Brain microvascular endothelial cell (primary cell): Measurements from ENCODE around the gene XPC.
A peak's percentile ranks its signal among the peaks of the same experiment; 100 is the strongest.

Experiments
- DNase-seq: peaks from one replicate; pipeline ENCODE4 v3.0.0-alpha.2; 2020
- H3K27ac ChIP-seq: fragments of 250-450 bp; sonication (Bioruptor Pico); 2 replicates; pipeline ENCODE4 v1.5.1; 2020; ENCODE audit warnings: mild to moderate bottlenecking, moderate library complexity
- H3K27me3 ChIP-seq: fragments of 250-450 bp; sonication (Bioruptor Pico); replicated peaks from 2 replicates; pipeline ENCODE4 v1.5.1; 2020; ENCODE audit warnings: mild to moderate bottlenecking
- H3K36me3 ChIP-seq: fragments of 250-450 bp; sonication (Bioruptor Pico); replicated peaks from 2 replicates; pipeline ENCODE4 v1.5.1; 2020; ENCODE audit warnings: mild to moderate bottlenecking
- H3K4me3 ChIP-seq: 2 replicates; pipeline ENCODE4 v1.5.1; 2011; ENCODE audit warnings: low read depth, mild to moderate bottlenecking, control low read depth, low read length, moderate library complexity
- in situ Hi-C: cut with HindIII; loops from 2 replicates; pipeline ENCODE4 v1.10.0; 2017; ENCODE audit warnings: low sequenced_read_pairs, low pct_ligation_motif_present
- TF ChIP-seq, protein P1 (sequence below): IDR thresholded peaks from 2 replicates; pipeline ENCODE4 v1.5.1; 2011; ENCODE audit warnings: low read depth, mild to moderate bottlenecking, moderate library complexity, low read length, control low read depth, inconsistent platforms; ENCODE audit errors: missing control alignments

Gene XPC

DNA sequence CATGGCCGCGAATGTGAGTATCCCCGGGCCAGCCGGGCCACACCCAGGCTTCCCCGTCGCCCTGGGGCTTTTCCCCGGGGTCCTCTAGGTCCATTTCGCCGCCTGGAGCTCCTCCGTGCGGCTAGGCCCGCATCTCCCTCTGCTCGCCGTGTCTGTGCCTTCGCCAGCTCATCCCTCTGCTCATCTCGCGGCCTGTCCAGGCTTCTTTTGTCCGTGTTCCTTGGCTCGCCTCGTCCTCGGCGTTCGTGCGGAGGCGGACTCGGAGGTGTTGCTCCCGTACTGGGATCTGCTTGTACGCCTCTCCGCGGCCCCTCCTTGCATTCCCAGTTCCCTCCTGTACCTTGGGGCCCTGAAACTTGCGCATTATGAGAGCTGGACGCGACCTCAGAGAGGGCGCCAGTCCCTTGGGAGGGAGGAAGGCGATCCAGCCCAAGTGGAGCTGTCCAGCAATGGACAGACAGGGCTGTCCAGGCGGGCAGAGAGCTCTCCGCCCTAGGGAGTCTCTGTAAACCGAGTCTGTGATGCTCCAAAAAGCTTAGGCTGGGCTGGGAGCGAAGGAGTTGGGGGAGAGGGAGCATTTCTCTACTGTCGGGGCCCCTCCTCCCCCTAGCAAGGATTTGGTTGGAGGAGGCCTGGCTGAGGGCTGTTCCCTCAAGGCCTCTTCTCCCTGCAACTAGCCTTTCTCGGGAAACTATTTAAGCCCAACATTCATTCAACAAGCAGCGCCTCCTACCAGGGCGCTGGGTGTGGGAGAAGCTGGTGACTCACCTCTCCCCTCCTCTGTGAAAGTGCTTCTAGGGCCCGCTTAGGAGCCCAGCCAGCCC, 53.0 kb downstream of the XPC start:
- TF ChIP-seq, protein P1, sequence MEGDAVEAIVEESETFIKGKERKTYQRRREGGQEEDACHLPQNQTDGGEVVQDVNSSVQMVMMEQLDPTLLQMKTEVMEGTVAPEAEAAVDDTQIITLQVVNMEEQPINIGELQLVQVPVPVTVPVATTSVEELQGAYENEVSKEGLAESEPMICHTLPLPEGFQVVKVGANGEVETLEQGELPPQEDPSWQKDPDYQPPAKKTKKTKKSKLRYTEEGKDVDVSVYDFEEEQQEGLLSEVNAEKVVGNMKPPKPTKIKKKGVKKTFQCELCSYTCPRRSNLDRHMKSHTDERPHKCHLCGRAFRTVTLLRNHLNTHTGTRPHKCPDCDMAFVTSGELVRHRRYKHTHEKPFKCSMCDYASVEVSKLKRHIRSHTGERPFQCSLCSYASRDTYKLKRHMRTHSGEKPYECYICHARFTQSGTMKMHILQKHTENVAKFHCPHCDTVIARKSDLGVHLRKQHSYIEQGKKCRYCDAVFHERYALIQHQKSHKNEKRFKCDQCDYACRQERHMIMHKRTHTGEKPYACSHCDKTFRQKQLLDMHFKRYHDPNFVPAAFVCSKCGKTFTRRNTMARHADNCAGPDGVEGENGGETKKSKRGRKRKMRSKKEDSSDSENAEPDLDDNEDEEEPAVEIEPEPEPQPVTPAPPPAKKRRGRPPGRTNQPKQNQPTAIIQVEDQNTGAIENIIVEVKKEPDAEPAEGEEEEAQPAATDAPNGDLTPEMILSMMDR = peak; percentile 37
- Histone ChIP-seq H3K4me3 (peak overlapping the region; percentile 99), H3K27me3 (no peaks in the 10 kb centered on the region), H3K27ac (peak overlapping the region; percentile 75), H3K36me3 (peaks cover 16% of the 10 kb centered on the region)
- in situ Hi-C loops = no loop called here
- peak; percentile 83 for DNase-seq

DNA sequence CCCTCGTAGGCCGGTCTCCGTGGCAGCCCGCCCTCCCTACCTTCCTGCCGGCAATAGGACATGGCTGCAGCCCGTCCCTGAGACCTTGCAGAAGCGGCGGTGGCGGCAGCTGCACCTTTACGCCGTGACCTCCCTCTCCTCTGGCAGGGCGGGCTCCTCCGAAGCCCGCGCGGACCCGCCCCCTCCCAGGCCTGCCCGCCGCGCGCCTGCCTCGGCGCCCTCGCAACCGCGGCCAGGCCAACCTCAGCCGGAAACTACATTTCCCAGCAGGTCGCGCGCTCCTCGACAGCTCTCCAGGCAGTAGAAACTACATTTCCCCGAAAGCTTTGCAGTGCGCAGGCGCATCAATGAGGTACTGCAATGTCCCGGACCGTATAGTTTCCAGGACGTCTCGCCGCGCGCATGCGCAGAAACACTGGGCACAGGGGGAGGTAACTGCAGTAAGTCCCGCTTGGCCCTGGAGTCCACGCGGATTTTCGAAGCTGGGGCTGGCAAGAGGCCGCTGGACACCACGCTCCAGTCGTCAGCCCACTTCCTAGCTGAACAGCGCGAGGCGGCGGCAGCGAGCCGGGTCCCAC, 53.7 kb downstream of the XPC start, which contains the start of the genes CHCHD4 and TMEM43:
Gene CHCHD4, minus strand, starts transcription at position 256 of the 578 bp plus-strand sequence. Its CDS starts 194 bp downstream, at position 62.
Gene TMEM43, plus strand, starts transcription at position 438 of the 578 bp plus-strand sequence. CDS start 142 bp downstream, outside the sequence.
- peak; percentile 99 for DNase-seq
- Histone ChIP-seq H3K36me3 (peaks cover 13% of the 10 kb centered on the region), H3K4me3 (peak within 1 kb of the TSS; percentile 99), H3K27ac (peak within 1 kb of the TSS; percentile 75), H3K27me3 (no peaks in the 10 kb centered on the region)
- TF ChIP-seq, protein P1 = no peak
- in situ Hi-C loops = no loop called here

DNA sequence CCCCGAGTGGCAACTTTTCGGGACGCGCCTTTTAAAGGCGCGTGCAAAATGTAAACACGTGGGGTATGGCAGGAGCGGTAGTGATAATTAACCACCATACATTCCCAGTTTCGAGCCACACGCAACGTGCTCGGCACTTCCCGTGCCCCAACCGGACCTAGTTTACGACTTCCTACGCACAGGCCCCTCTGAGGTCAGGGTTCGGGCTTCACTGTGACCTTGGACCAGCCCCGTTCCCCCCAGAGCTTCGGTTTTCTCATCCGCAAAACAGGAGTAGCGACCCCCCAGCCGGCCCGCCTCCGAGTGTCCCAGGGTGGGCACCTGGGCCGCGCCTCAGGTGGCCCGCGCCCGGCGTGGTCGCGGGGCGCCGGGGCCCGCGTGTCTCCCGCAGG, 54.2 kb downstream of the XPC start:
- Histone ChIP-seq H3K36me3 (peaks cover 9% of the 10 kb centered on the region), H3K27ac (peak overlapping the region; percentile 2), H3K4me3 (peak overlapping the region; percentile 99), H3K27me3 (no peaks in the 10 kb centered on the region)
- TF ChIP-seq, protein P1 = no peak
- DNase-seq = no peak
- in situ Hi-C loops = no loop called here

DNA sequence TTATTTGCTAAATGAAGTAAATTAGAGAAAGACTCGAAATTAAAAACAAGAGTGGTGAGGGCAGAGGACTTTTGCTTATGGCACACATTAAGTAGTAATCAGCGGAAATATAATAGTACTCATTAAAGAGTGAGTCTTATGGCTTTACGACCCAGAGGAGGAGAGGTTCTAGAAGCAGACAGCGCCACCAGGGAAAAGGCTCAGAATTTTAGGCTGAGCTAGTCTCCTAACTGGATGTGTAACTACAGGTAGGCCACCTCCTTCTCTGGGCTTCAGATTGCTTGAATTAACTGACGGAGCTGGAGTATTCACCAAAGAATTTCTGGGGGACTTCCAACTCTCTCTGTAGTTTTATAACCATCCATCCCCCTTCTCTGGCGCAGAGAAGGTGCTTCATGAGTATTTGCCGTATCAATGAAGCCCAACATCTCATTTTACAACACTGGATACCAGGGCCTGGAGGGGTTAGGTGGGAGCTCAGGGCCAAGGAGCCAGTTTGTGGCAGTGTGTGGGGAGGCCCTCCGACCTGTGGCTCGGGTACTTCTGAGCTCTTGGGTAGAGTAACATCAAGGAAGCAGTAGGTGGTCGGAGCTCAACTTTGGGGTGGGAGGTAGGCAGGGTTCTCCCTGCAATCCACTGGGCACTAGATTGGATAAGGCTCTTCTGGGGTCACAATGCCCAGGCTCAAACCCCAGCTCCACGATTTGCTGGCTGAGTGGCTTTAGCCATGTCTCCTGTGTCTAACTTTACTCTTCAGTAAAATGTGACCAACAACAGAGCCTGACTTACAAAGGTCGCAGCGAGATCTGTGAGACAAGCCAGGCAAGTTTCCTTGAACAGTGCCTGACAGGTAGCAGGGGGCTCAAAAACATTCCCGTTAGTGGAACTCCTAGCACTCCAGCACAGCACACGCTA, 54.8 kb downstream of the XPC start:
- no peaks in the 10 kb centered on the region for H3K27me3 ChIP-seq
- no peak for DNase-seq
- peaks cover 5% of the 10 kb centered on the region for H3K36me3 ChIP-seq
- TF ChIP-seq, protein P1 = no peak
- in situ Hi-C loops = no loop called here
- H3K4me3 ChIP-seq = peak overlapping the region; percentile 99
- no peak overlapping the region for H3K27ac ChIP-seq

DNA sequence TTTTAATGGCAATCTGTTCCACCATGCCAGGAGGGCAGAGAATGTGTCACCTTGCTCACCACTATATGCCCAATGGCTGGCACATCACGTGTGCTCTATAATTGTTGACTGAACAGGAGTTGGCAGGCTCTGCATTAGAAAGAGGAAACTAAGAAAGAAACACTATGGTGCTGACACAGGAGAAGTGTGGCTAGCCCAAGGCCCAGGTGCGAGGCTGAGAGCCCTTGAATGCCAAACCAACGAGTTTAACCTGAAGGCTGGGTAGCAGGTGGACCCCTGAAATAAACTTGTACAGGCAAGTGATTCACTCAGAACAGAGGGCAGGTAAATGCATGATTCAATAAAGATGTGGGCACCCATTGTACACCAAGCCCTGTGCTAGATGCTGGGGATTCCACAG, 56.1 kb downstream of the XPC start:
- in situ Hi-C loops = no loop called here
- Histone ChIP-seq H3K27ac (no peak overlapping the region), H3K27me3 (no peaks in the 10 kb centered on the region), H3K36me3 (no peaks in the 10 kb centered on the region), H3K4me3 (no peak overlapping the region)
- TF ChIP-seq, protein P1 = no peak
- no peak for DNase-seq
